HG02763 (cell line): ENCODE measurements around the gene GRIN2C.

Source experiments
- ATAC-seq: cut with Tn5 transposase; IDR thresholded peaks from one replicate; pipeline ENCODE4 v1.9.1; 2021; ENCODE audit warnings: mild to moderate bottlenecking, moderate library complexity; ENCODE audit not compliant: unreplicated experiment

The GRIN2C gene

GRCh38 chr17:74804683-74805082 is 55.0 kb downstream of the GRIN2C start:
- no peak for ATAC-seq

DNA sequence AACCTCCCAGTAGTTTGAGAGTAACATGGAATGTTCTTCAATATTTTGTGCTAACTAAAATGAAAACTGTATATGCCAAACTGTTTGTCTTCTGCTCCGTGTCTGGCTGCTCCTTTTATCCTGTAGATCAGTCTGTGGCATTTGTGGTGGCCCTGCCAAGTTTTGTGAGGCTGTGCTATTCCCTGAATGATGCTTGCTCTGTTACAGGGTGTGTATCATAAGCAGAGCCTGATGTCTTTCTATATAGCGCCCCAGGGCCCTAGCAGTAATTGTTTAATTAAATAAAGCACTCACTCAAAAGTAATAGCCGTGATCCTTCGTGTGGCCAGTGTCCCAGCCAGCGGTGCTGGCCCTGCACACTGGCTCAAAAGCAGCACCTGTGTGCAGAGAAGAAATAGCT is 55.7 kb downstream of the GRIN2C start:
- no peak for ATAC-seq

- ATAC-seq, result no peak
These were observed 56.2 kb downstream of the GRIN2C start for GRCh38 chr17:74803388-74803930.

DNA sequence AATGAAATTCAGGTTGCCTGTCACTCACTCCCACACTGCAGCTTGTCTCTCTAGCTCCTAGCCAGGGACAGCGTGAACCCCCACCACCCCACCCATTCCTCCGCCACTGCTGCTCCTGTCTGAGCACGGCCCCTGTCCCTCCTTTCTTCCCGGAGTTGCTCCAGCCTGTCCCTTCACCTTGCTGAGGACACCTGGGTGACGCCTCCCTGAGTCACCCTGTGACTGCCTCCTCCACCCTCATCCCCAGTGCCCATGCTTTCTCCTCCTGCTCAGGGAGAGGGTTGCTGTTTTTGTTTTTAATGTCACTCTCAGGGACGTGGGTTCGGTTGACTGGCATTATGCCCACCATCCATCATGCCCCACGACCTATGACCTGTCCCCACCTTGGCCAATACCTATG is 57.8 kb downstream of the GRIN2C start:
- no peak for ATAC-seq

DNA sequence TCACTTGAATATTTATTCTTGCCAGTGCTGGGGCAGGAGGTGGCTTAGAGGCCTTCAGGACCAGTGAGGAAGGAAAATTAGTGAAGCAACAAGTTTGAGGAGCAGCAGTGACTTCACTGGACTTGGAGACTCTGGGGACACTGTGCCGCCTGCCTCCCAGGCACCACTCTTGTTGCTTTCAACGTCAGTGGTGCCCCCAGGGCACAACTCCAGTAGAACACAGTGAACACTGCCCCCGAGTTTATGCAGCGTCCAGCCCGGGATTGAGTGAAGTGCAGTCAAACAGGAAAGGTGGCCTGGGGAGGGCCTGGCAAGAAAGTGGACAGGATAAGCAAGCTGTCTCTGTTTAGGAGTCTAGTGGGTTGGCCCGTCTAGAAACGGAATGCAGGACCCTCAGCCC is 59.2 kb downstream of the GRIN2C start:
- no peak for ATAC-seq

- ATAC-seq, result no peak
These were observed 60.6 kb downstream of the GRIN2C start for GRCh38 chr17:74799097-74799496.

DNA sequence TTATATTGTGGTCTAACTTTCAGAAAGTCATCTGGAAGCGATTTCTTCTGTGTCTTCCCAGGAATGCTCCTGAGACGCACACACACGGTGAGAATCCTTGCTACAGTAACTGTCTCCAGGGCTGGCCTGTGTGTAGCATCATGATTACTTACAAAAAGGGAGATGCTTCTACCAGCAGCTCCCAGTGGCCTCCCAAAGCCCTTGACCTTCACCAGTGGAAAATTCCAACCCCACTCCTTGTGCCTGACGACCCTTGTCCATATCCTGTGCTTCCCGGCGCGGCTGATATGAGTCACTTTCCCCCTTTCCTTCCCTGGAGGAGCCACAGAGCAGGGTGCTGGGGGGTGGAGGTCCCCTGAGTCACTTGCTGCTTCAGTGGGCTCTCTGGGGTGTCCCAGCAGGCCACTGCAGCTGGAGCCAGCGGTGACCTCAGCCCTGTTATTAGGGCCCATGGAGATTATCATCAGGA is 61.4 kb downstream of the GRIN2C start:
- no peak for ATAC-seq

GRCh38 chr17:74797824-74798223 is 61.9 kb downstream of the GRIN2C start:
- ATAC-seq, result no peak

DNA sequence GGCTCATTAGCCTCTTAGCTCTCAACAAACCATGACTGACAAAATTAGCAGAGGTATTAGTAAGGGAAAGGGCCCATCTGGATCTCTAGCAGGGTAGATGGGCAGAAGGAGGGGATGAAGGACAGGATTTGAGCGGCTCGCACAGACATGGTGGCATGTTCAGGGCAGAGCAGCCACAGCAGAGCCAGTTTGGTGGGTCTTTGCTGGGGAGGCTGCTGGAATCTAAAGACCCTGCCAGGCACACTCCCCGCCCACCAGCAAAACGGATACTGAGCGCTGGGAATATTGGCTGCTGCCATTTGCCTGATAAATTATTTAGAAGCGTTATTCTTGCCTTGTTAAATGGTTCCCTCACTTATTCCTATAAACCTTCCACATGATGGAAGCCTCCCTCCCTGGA is 62.8 kb downstream of the GRIN2C start:
- no peak for ATAC-seq

DNA sequence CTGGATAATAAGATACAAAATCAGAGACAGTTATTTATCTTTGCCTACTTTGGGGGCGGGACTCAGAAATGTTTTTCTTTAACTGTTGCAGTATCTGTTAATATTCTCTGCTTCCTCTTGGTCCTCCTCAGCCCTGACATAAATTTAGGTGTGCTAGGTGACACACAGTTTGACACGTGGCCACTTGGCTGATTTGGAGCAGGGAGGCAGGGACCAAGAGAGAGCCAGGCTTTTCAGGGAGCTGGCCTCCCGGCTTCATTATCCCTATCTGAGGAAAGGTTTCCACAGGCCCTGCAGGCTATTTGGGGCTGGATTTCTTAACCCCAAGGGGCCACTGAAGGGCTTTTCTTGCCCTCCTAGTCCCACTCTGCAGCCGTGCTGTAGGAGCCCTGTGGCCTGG is 63.5 kb downstream of the GRIN2C start:
- ATAC-seq, result no peak

- no peak for ATAC-seq
These were observed 64.2 kb downstream of the GRIN2C start for GRCh38 chr17:74795327-74796020.

DNA sequence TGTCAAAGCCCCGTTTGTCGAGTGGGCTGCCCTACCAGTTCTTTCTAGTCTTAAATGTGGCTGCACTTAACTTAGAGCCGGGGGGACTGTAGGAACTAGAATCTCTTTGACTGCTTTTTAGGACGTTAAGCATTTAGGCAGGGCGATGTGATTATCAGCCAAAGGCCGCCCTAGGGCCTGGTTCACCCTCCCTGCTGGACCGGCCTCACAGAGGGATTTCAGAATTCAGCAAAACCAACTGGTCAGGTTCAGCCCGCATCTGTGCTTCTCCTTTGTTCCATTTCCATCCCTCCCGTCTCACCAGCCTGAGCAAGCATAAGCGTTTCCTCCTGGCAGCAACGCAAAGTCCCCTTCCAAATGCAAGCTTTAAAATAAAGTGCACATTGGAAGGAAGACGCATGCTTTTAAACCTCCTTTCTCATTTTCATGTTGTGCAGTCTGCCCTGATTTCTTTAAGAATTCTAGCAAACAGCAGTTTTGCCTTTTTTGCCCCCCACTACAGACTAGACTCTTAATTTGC is 67.0 kb downstream of the GRIN2C start:
- ATAC-seq, result no peak
